Activated T-helper 1 cell treated with Interleukin-2 at 50 U/mL for 16 hours (primary cell): Measurements from ENCODE around the gene PLEKHM1.

Experiments
- DNase-seq: peaks from one replicate; pipeline ENCODE4 v3.0.0-alpha.2; 2020; ENCODE audit warnings: low read depth

Gene PLEKHM1

GRCh38 chr17:45427181-45427835 lies 63.2 kb downstream of the PLEKHM1 start:
- DNase-seq: no peak

- DNase-seq: no peak
Observed at GRCh38 chr17:45426561-45426960, 64.0 kb downstream of the PLEKHM1 start.

- no peak for DNase-seq
Observed at GRCh38 chr17:45425984-45426413, 64.5 kb downstream of the PLEKHM1 start.

- no peak for DNase-seq
Observed at GRCh38 chr17:45425125-45425983, 65.2 kb downstream of the PLEKHM1 start.

GRCh38 chr17:45424769-45425124 lies 65.8 kb downstream of the PLEKHM1 start:
- no peak for DNase-seq

- DNase-seq: no peak
Observed at GRCh38 chr17:45423975-45424335, 66.6 kb downstream of the PLEKHM1 start.

- no peak for DNase-seq
Observed at GRCh38 chr17:45423304-45423974, 67.1 kb downstream of the PLEKHM1 start.

GRCh38 chr17:45414990-45415881 lies 75.3 kb downstream of the PLEKHM1 start:
- DNase-seq: no peak

GRCh38 chr17:45413498-45413923 lies 77.0 kb downstream of the PLEKHM1 start:
- DNase-seq: no peak

- DNase-seq: no peak
Observed at GRCh38 chr17:45411348-45412105, 79.0 kb downstream of the PLEKHM1 start.

GRCh38 chr17:45410144-45411091 lies 80.1 kb downstream of the PLEKHM1 start:
- peak; percentile 44 for DNase-seq

- DNase-seq: no peak
Observed at GRCh38 chr17:45409659-45410076, 80.9 kb downstream of the PLEKHM1 start.

- no peak for DNase-seq
Observed at GRCh38 chr17:45408611-45409421, 81.7 kb downstream of the PLEKHM1 start.

GRCh38 chr17:45406107-45406506 lies 84.4 kb downstream of the PLEKHM1 start:
- DNase-seq: no peak

- DNase-seq: no peak
Observed at GRCh38 chr17:45405250-45406086, 85.1 kb downstream of the PLEKHM1 start.

- DNase-seq: no peak
Observed at GRCh38 chr17:45404870-45405249, 85.7 kb downstream of the PLEKHM1 start.

GRCh38 chr17:45403906-45404490 lies 86.5 kb downstream of the PLEKHM1 start:
- DNase-seq: no peak

GRCh38 chr17:45402916-45403315 lies 87.6 kb downstream of the PLEKHM1 start:
- no peak for DNase-seq
